ENCODE results near the gene ST6GALNAC2. TPM values are rescaled to one million over a fixed set of nuclear protein-coding genes. Genes with fewer than 3 reads are reported as not detected.
"Not testable (repeated sequence)": the region's sequence is repeated elsewhere in the genome, so short reads cannot be mapped to it uniquely, and the experiment has no call there.

ST6GALNAC2 gene
- total and polyA plus RNA-seq, 8 donors, result 2.1 to 30.2 (median 4.7) TPM

DNA sequence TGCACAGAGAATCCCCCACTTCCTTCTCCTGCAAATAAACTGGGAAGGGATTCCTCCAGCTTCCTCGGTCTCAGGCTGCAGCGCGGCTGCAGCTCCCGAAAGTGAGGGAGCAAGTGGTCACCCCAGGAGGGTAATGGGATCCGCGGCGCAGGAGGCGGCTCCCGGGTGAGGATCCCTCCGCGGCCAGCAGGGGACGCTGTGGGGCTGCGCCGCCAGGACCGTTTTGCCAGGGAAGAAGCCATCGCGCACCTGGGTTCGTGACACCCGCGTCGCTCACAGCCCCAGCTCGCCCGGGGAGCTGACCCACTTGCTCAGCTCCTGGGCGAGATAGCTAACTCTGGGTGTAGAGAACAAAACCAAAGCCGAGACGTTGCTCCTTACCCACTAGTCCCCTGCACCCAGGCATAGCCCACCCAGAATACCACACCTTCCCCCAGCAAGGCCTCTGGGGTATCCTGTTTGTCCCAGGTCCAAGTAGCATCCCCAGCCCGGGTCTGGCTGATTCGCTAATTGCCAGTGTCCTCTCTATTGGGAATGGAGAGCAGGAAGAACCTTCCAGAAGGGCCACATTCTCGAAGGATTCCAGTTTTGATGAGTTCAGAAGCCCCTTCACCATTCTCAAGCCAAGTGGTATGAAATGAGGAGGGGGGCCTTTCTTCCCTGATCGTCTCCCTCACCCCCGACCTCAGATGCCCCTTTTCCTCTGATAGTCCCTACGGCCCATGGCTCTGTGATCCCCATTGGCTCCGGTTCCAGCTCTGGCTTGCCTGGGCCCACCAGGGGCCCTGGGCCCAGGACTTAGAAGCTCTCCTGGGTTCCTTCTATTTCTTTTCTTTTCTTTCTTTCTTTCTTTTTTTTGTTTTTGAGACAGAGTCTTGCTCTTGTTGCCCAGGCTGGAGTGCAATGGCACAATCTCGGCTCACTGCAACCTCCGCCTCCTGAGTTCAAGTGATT lies 62.3 kb downstream of the ST6GALNAC2 start:
- TF ChIP-seq CTCF (IDR thresholded peaks at IDR 0.05), result peak; percentile 99 to 100
- Histone ChIP-seq H3K27ac (no peak overlapping the region), H3K27me3 (peaks cover 0 to 4% of the 10 kb centered on the region in 2 donors), H3K9me3 (no peaks in the 10 kb centered on the region), H3K4me1 (peaks cover 26 to 40% of the 10 kb centered on the region in 2 donors), H3K36me3 (no peaks in the 10 kb centered on the region), H3K4me3 (no peak overlapping the region)
- intact Hi-C loops (cut with DNase I), result no loop called here
- ATAC-seq, result peak; percentile 92
- DNase-seq, result peak; percentile 55 to 97 (median 78)

DNA sequence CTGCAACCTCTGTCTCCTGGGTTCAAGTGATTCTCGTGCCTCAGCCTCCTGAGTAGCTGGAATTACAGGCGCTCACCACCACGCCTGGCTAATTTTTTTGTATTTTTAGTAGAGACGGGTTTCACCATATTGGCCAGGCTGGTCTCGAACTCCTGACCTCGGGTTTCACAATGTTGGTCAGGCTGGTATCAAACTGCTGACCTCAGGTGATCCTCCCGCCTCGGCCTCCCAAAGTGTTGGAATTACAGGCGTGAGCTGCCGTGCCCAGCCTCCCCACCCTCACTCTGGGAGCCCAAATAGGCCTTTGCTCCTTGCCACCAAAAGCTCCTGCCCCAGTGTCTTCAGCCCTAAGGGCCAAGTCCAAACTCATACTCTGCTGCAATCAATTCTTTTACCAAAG lies 64.0 kb downstream of the ST6GALNAC2 start:
- H3K27ac ChIP-seq; DNase-seq; intact Hi-C loops (cut with DNase I); ATAC-seq; H3K27me3 ChIP-seq; H3K9me3 ChIP-seq; H3K36me3 ChIP-seq; H3K4me3 ChIP-seq: not testable (repeated sequence)
- H3K4me1 ChIP-seq, result peaks cover 16 to 26% of the 10 kb centered on the region in 2 donors

DNA sequence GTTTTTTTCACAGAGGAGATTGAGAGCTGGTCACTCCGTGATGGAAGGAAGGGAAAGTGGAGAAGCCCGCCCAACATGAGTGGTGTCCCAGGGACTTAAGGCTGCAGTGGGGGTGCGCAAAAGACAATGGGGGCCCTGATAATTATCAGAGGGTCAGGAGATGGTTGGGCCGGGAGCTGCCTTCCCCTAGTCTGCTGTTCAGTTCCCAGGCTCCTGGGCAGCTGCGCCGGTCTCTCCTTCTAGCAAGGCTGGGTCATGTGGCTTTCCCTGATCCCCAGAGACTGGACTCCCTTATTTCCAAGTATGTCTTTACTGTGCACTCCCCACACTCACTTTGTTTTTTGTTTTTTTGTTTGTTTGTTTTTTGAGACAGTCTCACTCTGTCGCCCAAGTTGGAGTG lies 64.4 kb downstream of the ST6GALNAC2 start:
- no peak for TF ChIP-seq CTCF (IDR thresholded peaks at IDR 0.05)
- ATAC-seq (no peak), DNase-seq (no peak)
- peaks cover 16 to 26% of the 10 kb centered on the region in 2 donors for H3K4me1 ChIP-seq
- H3K9me3 ChIP-seq, result no peaks in the 10 kb centered on the region
- H3K27me3 ChIP-seq, result peaks cover 0 to 4% of the 10 kb centered on the region in 2 donors
- H3K36me3 ChIP-seq, result no peaks in the 10 kb centered on the region
- intact Hi-C loops (cut with DNase I), result no loop called here
- no peak overlapping the region for H3K27ac ChIP-seq
- no peak overlapping the region for H3K4me3 ChIP-seq

DNA sequence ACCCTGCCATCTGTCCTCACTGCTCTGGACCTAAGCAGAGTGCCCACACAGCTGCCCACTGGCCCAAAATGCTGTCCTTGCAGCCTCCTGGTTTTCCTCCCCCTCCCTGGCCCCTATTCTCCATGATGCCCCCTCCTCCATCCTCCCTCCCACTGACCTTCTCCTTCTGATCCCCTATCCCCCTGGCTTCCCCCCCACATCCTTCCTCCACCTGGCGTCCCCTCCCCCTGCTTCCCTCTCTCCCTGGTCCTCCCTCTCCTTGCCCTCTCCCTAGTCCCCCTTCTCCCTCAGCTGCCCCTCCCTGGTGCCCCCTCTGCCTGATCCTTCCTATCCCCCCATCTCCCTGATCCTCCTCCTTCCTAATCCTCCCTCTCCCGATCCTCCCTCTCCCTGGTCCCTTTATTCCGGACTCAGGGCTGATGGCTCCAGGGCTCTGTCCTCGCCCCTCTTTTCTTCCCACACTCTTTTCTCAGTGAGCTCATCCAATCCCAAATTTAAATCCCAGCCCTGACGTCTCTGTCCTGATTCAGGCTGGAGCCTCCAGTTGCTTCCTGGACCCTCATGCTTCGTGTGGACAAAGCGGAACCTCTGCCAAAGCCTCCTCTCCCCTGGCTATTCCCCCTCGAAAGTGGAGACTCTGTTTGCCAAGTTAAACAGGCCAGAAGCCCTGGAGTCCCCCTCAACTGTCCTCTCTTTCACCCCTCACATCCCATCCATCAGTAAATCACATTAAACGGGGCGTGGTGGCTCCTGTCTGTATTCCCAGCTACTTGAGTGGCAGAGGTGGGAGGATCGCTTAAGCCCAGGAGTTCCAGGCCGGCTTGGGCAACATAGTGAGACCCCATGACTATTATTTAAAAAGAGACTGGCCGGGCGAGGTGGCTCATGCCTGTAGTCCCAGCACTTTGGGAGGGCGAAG lies 66.4 kb downstream of the ST6GALNAC2 start:
- Histone ChIP-seq H3K4me3 (no peak overlapping the region), H3K27me3 (peaks cover 0 to 4% of the 10 kb centered on the region in 2 donors), H3K27ac (no peak overlapping the region), H3K9me3 (no peaks in the 10 kb centered on the region), H3K36me3 (no peaks in the 10 kb centered on the region), H3K4me1 (peaks cover 6 to 31% of the 10 kb centered on the region in 2 donors)
- no peak for ATAC-seq
- no peak for TF ChIP-seq CTCF (IDR thresholded peaks at IDR 0.05)
- DNase-seq, result no peak
- intact Hi-C loops (cut with DNase I), result no loop called here

- intact Hi-C loops (cut with DNase I), result no loop called here
- Histone ChIP-seq H3K4me1 (peaks cover 0 to 22% of the 10 kb centered on the region in 2 donors), H3K27me3 (no peaks in the 10 kb centered on the region), H3K4me3 (no peak overlapping the region), H3K36me3 (no peaks in the 10 kb centered on the region), H3K9me3 (no peaks in the 10 kb centered on the region), H3K27ac (no peak overlapping the region)
- no peak for DNase-seq
- ATAC-seq, result no peak
- no peak for TF ChIP-seq CTCF (IDR thresholded peaks at IDR 0.05)
Observed at GRCh38 chr17:76517638-76518038, 68.0 kb downstream of the ST6GALNAC2 start.

Other genes with a start within 250 kb of the ST6GALNAC2 start
- 10 to 100 TPM; 51.2 to 52.8 TPM for gene PRPSAP1, start 231.9 kb downstream of the ST6GALNAC2 start, total RNA-seq
- gene PRPSAP1, start 231.9 kb downstream of the ST6GALNAC2 start, polyA plus RNA-seq (ENCODE audit: insufficient read length in 6 of 6), result 10 to 100 TPM; 79.2 to 95.4 (median 85.4) TPM
- gene SPHK1, start 201.3 kb downstream of the ST6GALNAC2 start, total RNA-seq, result 10 to 100 TPM in 1 of 2 donors, 1 to 10 TPM in 1; 6.3 to 35.1 TPM
- gene SPHK1, start 201.3 kb downstream of the ST6GALNAC2 start, polyA plus RNA-seq (ENCODE audit: insufficient read length in 6 of 6), result 1 to 10 TPM; 4.4 to 8.2 (median 4.8) TPM
- gene UBE2O, start 132.7 kb downstream of the ST6GALNAC2 start, total RNA-seq, result 10 to 100 TPM; 20.1 to 23.2 TPM
- 10 to 100 TPM; 23.8 to 34.8 (median 27.8) TPM for gene UBE2O, start 132.7 kb downstream of the ST6GALNAC2 start, polyA plus RNA-seq (ENCODE audit: insufficient read length in 6 of 6)
- gene AANAT, start 118.3 kb downstream of the ST6GALNAC2 start, total RNA-seq, result not detected
- gene AANAT, start 118.3 kb downstream of the ST6GALNAC2 start, polyA plus RNA-seq (ENCODE audit: insufficient read length in 6 of 6), result under 1 TPM in 5 of 6 donors, not detected in 1; 0.10 to 0.23 (median 0.18) TPM
- gene RHBDF2, start 84.4 kb downstream of the ST6GALNAC2 start, total RNA-seq, result 10 to 100 TPM; 24.9 to 61.7 TPM
- 10 to 100 TPM in 3 of 6 donors, 1 to 10 TPM in 3; 7.5 to 11.2 (median 9.6) TPM for gene RHBDF2, start 84.4 kb downstream of the ST6GALNAC2 start, polyA plus RNA-seq (ENCODE audit: insufficient read length in 6 of 6)
- gene CYGB, start 48.2 kb downstream of the ST6GALNAC2 start, total RNA-seq, result 10 to 100 TPM; 10.2 to 13.7 TPM
- 10 to 100 TPM; 17.5 to 37.1 (median 28.4) TPM for gene CYGB, start 48.2 kb downstream of the ST6GALNAC2 start, polyA plus RNA-seq (ENCODE audit: insufficient read length in 6 of 6)
- 1 to 10 TPM; 1.3 to 2.9 TPM for gene PRCD, start 45.8 kb downstream of the ST6GALNAC2 start, total RNA-seq
- 10 to 100 TPM in 1 of 6 donors, 1 to 10 TPM in 5; 5.6 to 11.4 (median 9.3) TPM for gene PRCD, start 45.8 kb downstream of the ST6GALNAC2 start, polyA plus RNA-seq (ENCODE audit: insufficient read length in 6 of 6)
- gene ST6GALNAC1, start 57.9 kb upstream of the ST6GALNAC2 start, total RNA-seq, result 10 to 100 TPM; 21.0 to 46.0 TPM
- gene ST6GALNAC1, start 57.9 kb upstream of the ST6GALNAC2 start, polyA plus RNA-seq (ENCODE audit: insufficient read length in 6 of 6), result 1 to 10 TPM; 2.1 to 4.9 (median 2.6) TPM
- gene MXRA7, start 125.1 kb upstream of the ST6GALNAC2 start, total RNA-seq, result 100 to 1,000 TPM in 1 of 2 donors, 10 to 100 TPM in 1; 83.2 to 211 TPM
- 100 to 1,000 TPM in 1 of 6 donors, 10 to 100 TPM in 5; 71.5 to 110 (median 88.2) TPM for gene MXRA7, start 125.1 kb upstream of the ST6GALNAC2 start, polyA plus RNA-seq (ENCODE audit: insufficient read length in 6 of 6)
- gene JMJD6, start 140.7 kb upstream of the ST6GALNAC2 start, total RNA-seq, result 10 to 100 TPM; 23.5 to 35.9 TPM
- gene JMJD6, start 140.7 kb upstream of the ST6GALNAC2 start, polyA plus RNA-seq (ENCODE audit: insufficient read length in 6 of 6), result 10 to 100 TPM; 21.9 to 31.9 (median 26.1) TPM
- gene METTL23, start 141.0 kb upstream of the ST6GALNAC2 start, total RNA-seq, result 10 to 100 TPM; 30.6 to 33.5 TPM
- 10 to 100 TPM; 34.7 to 40.2 (median 37.1) TPM for gene METTL23, start 141.0 kb upstream of the ST6GALNAC2 start, polyA plus RNA-seq (ENCODE audit: insufficient read length in 6 of 6)
- 100 to 1,000 TPM; 114 to 174 TPM for gene SRSF2, start 151.5 kb upstream of the ST6GALNAC2 start, total RNA-seq
- 100 to 1,000 TPM; 324 to 393 (median 362) TPM for gene SRSF2, start 151.5 kb upstream of the ST6GALNAC2 start, polyA plus RNA-seq (ENCODE audit: insufficient read length in 6 of 6)
- 10 to 100 TPM; 23.6 to 38.2 TPM for gene MFSD11, start 152.3 kb upstream of the ST6GALNAC2 start, total RNA-seq
- gene MFSD11, start 152.3 kb upstream of the ST6GALNAC2 start, polyA plus RNA-seq (ENCODE audit: insufficient read length in 6 of 6), result 10 to 100 TPM; 30.4 to 38.4 (median 35.3) TPM